Measurements from ENCODE around the gene OR8D1.
A peak's percentile ranks its signal among the peaks of the same experiment; 100 is the strongest.
"Not testable (repeated sequence)": the region's sequence is repeated elsewhere in the genome, so short reads cannot be mapped to it uniquely, and the experiment has no call there.

OR8D1 gene

GRCh38 chr11:124294687-124295086 lies 19.1 kb downstream of the OR8D1 start:
- no peak overlapping the region for H3K27ac ChIP-seq
- DNase-seq (ENCODE audit: low read depth, low spot score): no peak

GRCh38 chr11:124285610-124286344 lies 28.0 kb downstream of the OR8D1 start:
- DNase-seq (ENCODE audit: low read depth, low spot score): peak; percentile 27
- peak overlapping the region; percentile 69 for H3K27ac ChIP-seq

- no peak overlapping the region for H3K27ac ChIP-seq
- DNase-seq (ENCODE audit: low read depth, low spot score): no peak
These were observed 35.5 kb downstream of the OR8D1 start for GRCh38 chr11:124278261-124278660.

- no peak overlapping the region for H3K27ac ChIP-seq
- no peak for DNase-seq (ENCODE audit: low read depth, low spot score)
These were observed 35.9 kb downstream of the OR8D1 start for GRCh38 chr11:124277804-124278203.

- DNase-seq (ENCODE audit: low read depth, low spot score): no peak
- H3K27ac ChIP-seq: no peak overlapping the region
These were observed 36.5 kb downstream of the OR8D1 start for GRCh38 chr11:124277207-124277606.

GRCh38 chr11:124276081-124276480 lies 37.7 kb downstream of the OR8D1 start:
- H3K27ac ChIP-seq: no peak overlapping the region
- DNase-seq (ENCODE audit: low read depth, low spot score): peak; percentile 8

- no peak for DNase-seq (ENCODE audit: low read depth, low spot score)
- no peak overlapping the region for H3K27ac ChIP-seq
These were observed 39.7 kb downstream of the OR8D1 start for GRCh38 chr11:124274000-124274399.

GRCh38 chr11:124270886-124271285 lies 42.9 kb downstream of the OR8D1 start:
- DNase-seq (ENCODE audit: low read depth, low spot score): peak; percentile 6
- H3K27ac ChIP-seq: not testable (repeated sequence)

GRCh38 chr11:124265041-124265440 lies 48.7 kb downstream of the OR8D1 start:
- not testable (repeated sequence) for H3K27ac ChIP-seq; DNase-seq (ENCODE audit: low read depth, low spot score)

GRCh38 chr11:124256076-124256475 lies 57.7 kb downstream of the OR8D1 start, which contains the start of gene OR8G5:
OR8G5 (plus strand) TSS chr11:124256376; CDS start chr11:124264932, 8,556 bp downstream.
- no peak within 1 kb of the TSS for H3K27ac ChIP-seq
- DNase-seq (ENCODE audit: low read depth, low spot score): no peak
